Measurements from ENCODE around the gene LPIN2.
"Not testable (repeated sequence)": the region's sequence is repeated elsewhere in the genome, so short reads cannot be mapped to it uniquely, and the experiment has no call there.

The LPIN2 gene

DNA sequence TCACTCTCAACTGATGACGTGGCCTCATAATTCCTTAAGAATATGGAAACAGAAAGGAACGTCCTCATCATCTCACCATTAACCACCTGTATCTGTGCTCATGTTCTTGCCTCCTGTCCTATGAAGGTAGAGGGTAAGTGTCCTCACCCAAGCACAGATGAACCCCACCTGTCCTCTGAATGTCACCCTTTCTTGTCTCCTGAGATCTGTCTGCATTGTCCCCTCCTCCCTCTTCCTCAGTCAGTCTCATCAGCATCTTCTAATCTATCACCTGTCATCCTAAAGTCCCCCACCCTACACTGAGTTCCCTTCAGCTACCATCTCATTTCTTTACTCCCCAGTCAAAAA, 39.4 kb upstream of the LPIN2 start:
- Histone ChIP-seq H3K9me3 (ENCODE audit: insufficient read depth, low read length, severe bottlenecking) (peaks cover 2% of the 10 kb centered on the region), H3K36me3 (ENCODE audit: insufficient read depth, low read length) (no peaks in the 10 kb centered on the region), H4K20me1 (ENCODE audit: insufficient read depth, low read length) (no peaks in the 10 kb centered on the region), H2AFZ (ENCODE audit: low read depth, low read length) (no peak overlapping the region), H3K4me3 (ENCODE audit: low read depth in 1 of 2, low read length in 2 of 2) (no peak overlapping the region), H3K27me3 (ENCODE audit: insufficient read depth, low read length, poor library complexity) (no peaks in the 10 kb centered on the region), H3K79me2 (ENCODE audit: insufficient read depth, low read length) (no peaks in the 10 kb centered on the region), H3K4me2 (ENCODE audit: insufficient read depth, low read length) (no peak overlapping the region), H3K27ac (ENCODE audit: low read length) (no peak overlapping the region), H3K4me1 (ENCODE audit: insufficient read depth, low read length) (no peaks in the 10 kb centered on the region), H3K9ac (ENCODE audit: low read depth, low read length) (no peak overlapping the region)
- TF ChIP-seq EZH2 (IDR thresholded peaks at IDR 0.05; ENCODE audit: borderline replicate concordance, low read depth, low read length, severe bottlenecking) (no peak), CTCF (IDR thresholded peaks at IDR 0.05; ENCODE audit: borderline replicate concordance, extremely low read depth, low read length, poor library complexity, severe bottlenecking) (no peak)
- DNase-seq: no peak
- ATAC-seq (ENCODE audit: insufficient read depth, low read depth): no peak

GRCh38 chr18:3051718-3052410, 38.9 kb upstream of the LPIN2 start:
- Histone ChIP-seq H3K27me3 (ENCODE audit: insufficient read depth, low read length, poor library complexity) (no peaks in the 10 kb centered on the region), H3K79me2 (ENCODE audit: insufficient read depth, low read length) (no peaks in the 10 kb centered on the region), H3K4me3 (ENCODE audit: low read depth in 1 of 2, low read length in 2 of 2) (no peak overlapping the region), H3K4me1 (ENCODE audit: insufficient read depth, low read length) (no peaks in the 10 kb centered on the region), H3K27ac (ENCODE audit: low read length) (no peak overlapping the region), H3K4me2 (ENCODE audit: insufficient read depth, low read length) (no peak overlapping the region), H2AFZ (ENCODE audit: low read depth, low read length) (no peak overlapping the region), H4K20me1 (ENCODE audit: insufficient read depth, low read length) (no peaks in the 10 kb centered on the region), H3K36me3 (ENCODE audit: insufficient read depth, low read length) (no peaks in the 10 kb centered on the region), H3K9me3 (ENCODE audit: insufficient read depth, low read length, severe bottlenecking) (peaks cover 2% of the 10 kb centered on the region), H3K9ac (ENCODE audit: low read depth, low read length) (no peak overlapping the region)
- DNase-seq: no peak
- no peak for ATAC-seq (ENCODE audit: insufficient read depth, low read depth)
- TF ChIP-seq CTCF (IDR thresholded peaks at IDR 0.05; ENCODE audit: borderline replicate concordance, extremely low read depth, low read length, poor library complexity, severe bottlenecking) (no peak), EZH2 (IDR thresholded peaks at IDR 0.05; ENCODE audit: borderline replicate concordance, low read depth, low read length, severe bottlenecking) (no peak)

GRCh38 chr18:3049897-3050454, 37.0 kb upstream of the LPIN2 start:
- not testable (repeated sequence) for H3K27me3 ChIP-seq (ENCODE audit: insufficient read depth, low read length, poor library complexity)

DNA sequence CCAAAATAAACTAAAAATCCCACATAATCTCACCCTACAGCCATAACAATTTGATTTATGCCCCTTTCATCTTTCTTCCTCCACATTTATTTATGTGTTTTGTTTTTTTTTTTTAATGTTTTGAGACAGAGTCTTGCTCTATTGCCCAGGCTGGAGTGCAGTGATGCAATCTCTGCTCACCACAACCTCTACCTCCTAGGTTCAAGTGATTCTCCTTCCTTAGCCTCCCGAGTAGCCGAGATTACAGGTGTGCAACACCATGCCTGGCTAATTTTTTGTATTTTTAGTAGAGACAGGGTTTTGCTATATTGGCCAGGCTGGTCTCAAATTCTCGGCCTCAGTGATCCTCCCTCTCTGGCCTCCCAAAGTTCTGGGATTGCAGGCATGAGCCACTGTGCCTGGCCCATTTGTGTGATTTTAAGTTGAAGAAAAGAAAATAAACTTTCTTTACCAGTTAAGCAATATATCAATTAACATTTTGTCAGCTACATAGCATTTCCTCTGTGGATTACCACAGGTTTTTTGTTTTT, 35.9 kb upstream of the LPIN2 start:
- peaks cover 2% of the 10 kb centered on the region for H3K9me3 ChIP-seq (ENCODE audit: insufficient read depth, low read length, severe bottlenecking)
- no peaks in the 10 kb centered on the region for H4K20me1 ChIP-seq (ENCODE audit: insufficient read depth, low read length)
- no peak overlapping the region for H3K9ac ChIP-seq (ENCODE audit: low read depth, low read length)
- H3K4me1 ChIP-seq (ENCODE audit: insufficient read depth, low read length): no peaks in the 10 kb centered on the region
- no peak for DNase-seq
- no peaks in the 10 kb centered on the region for H3K27me3 ChIP-seq (ENCODE audit: insufficient read depth, low read length, poor library complexity)
- H3K27ac ChIP-seq (ENCODE audit: low read length): no peak overlapping the region
- H2AFZ ChIP-seq (ENCODE audit: low read depth, low read length): no peak overlapping the region
- no peaks in the 10 kb centered on the region for H3K79me2 ChIP-seq (ENCODE audit: insufficient read depth, low read length)
- TF ChIP-seq CTCF (IDR thresholded peaks at IDR 0.05; ENCODE audit: borderline replicate concordance, extremely low read depth, low read length, poor library complexity, severe bottlenecking) (no peak), EZH2 (IDR thresholded peaks at IDR 0.05; ENCODE audit: borderline replicate concordance, low read depth, low read length, severe bottlenecking) (no peak)
- H3K4me2 ChIP-seq (ENCODE audit: insufficient read depth, low read length): no peak overlapping the region
- no peaks in the 10 kb centered on the region for H3K36me3 ChIP-seq (ENCODE audit: insufficient read depth, low read length)
- ATAC-seq (ENCODE audit: insufficient read depth, low read depth): no peak
- H3K4me3 ChIP-seq (ENCODE audit: low read depth in 1 of 2, low read length in 2 of 2): no peak overlapping the region

More at GRCh38 chr18:3049897-3050454, 37.0 kb upstream of the LPIN2 start:
- H3K4me3 ChIP-seq (ENCODE audit: low read depth in 1 of 2, low read length in 2 of 2); H3K9me3 ChIP-seq (ENCODE audit: insufficient read depth, low read length, severe bottlenecking); H3K4me2 ChIP-seq (ENCODE audit: insufficient read depth, low read length); DNase-seq; H3K4me1 ChIP-seq (ENCODE audit: insufficient read depth, low read length); ATAC-seq (ENCODE audit: insufficient read depth, low read depth); H3K79me2 ChIP-seq (ENCODE audit: insufficient read depth, low read length); H3K36me3 ChIP-seq (ENCODE audit: insufficient read depth, low read length); H3K27ac ChIP-seq (ENCODE audit: low read length); H2AFZ ChIP-seq (ENCODE audit: low read depth, low read length); H4K20me1 ChIP-seq (ENCODE audit: insufficient read depth, low read length); H3K9ac ChIP-seq (ENCODE audit: low read depth, low read length): not testable (repeated sequence)
